Stomach (tissue), 9 donors: ENCODE results near the gene PPP1R14C. TPM values are rescaled to one million over a fixed set of nuclear protein-coding genes. Genes with fewer than 3 reads are reported as not detected.

ENCODE experiments used
- DNase-seq, 2 donors: peaks; one replicate each; pipeline versions ENCODE4 v3.0.0 to v3.0.0-alpha.2; 2013 to 2019
- H3K27ac ChIP-seq, 5 donors: fragments of 200-600 bp in 4 of 5; sonication (generic) in 4 of 5; one replicate each; pipeline ENCODE4 v1.5.1; 2013 to 2019; ENCODE audit warnings: mild to moderate bottlenecking in 1 of 5, moderate library complexity in 1 of 5
- H3K27me3 ChIP-seq, 3 donors: fragments of 200-600 bp; sonication (generic); one replicate each; pipeline ENCODE4 v1.5.1; 2017 to 2019; ENCODE audit warnings: mixed run types in 1 of 3
- H3K36me3 ChIP-seq, 4 donors: fragments of 200-600 bp; sonication (generic); 1 replicate in 3 of 4; 2 replicates in 1 of 4; pipeline ENCODE4 v1.5.1; 2016 to 2019
- H3K4me1 ChIP-seq, 4 donors: fragments of 200-600 bp; sonication (generic); one replicate each; pipeline ENCODE4 v1.5.1; 2016 to 2019
- H3K4me3 ChIP-seq, 4 donors: fragments of 200-600 bp; sonication (generic) in 3 of 4; one replicate each; pipeline ENCODE4 v1.5.1; 2016 to 2019; ENCODE audit warnings: mild to moderate bottlenecking in 1 of 4
- H3K9me3 ChIP-seq, 4 donors: fragments of 200-600 bp; sonication (generic); one replicate each; pipeline ENCODE4 v1.5.1; 2016 to 2019
- CTCF ChIP-seq, 7 experiments: fragments of 450-650 bp in 4 of 7; fragments of 200-600 bp in 3 of 7; sonication (generic) in 3 of 7; IDR thresholded peaks; one replicate each; pipeline ENCODE4 v1.5.1; 2016 to 2019; ENCODE audit warnings: antibody characterized with exemption in 7 of 7, control low read depth in 2 of 7, mild to moderate bottlenecking in 1 of 7
- EP300 ChIP-seq: sonication (generic); formaldehyde crosslinking; IDR thresholded peaks from one replicate; pipeline ENCODE4 v1.6.1; 2017; ENCODE audit warnings: antibody characterized with exemption
- POLR2A ChIP-seq, 4 donors: fragments of 450-650 bp; IDR thresholded peaks; one replicate each; pipeline ENCODE4 v1.6.1; 2016; ENCODE audit warnings: antibody characterized with exemption in 4 of 4, control low read depth in 2 of 4, mild to moderate bottlenecking in 1 of 4, moderate library complexity in 1 of 4
- POLR2AphosphoS5 ChIP-seq, 3 donors: sonication (generic); formaldehyde crosslinking; IDR thresholded peaks; one replicate each; pipeline ENCODE4 v1.6.1; 2016; ENCODE audit warnings: antibody characterized with exemption in 3 of 3
- WGBS, 5 donors: extraction: QIAGEN DNeasy Blood & Tissue Kit in 3 of 5; methylation state at CpG; one replicate each; pipeline versions ENCODE4 v1.1.5 to v1.1.7; 2013 to 2018; 5-methylcytosine and 5-hydroxymethylcytosine counted together
- intact Hi-C: fragments of 100-400 bp; cut with DNase I; formaldehyde crosslinking; loops from one replicate; pipeline ENCODE4 v1.15.1; 2023; ENCODE audit warnings: low total_unique reads
- polyA plus RNA-seq, 3 donors: library from polyadenylated mRNA; stranded (reverse); fragments of 200-250 nt; gene quantifications; one replicate each; pipeline ENCODE4 v1.2.3, GENCODE V29; 2013
- total RNA-seq, 5 donors: library from RNA; depleted of rRNA; stranded (reverse); fragments of >200 nt; gene quantifications; one replicate each; pipeline versions ENCODE4 v1.1.0 to v1.2.3, GENCODE V29; 2014 to 2016
- donor health status: healthy with polysubstance abuse.
- donor health status: Bipolar disorder and iron deficiency.
- donor health status: healthy.

PPP1R14C gene
- total and polyA plus RNA-seq, 8 donors = 0.25 to 13.8 (median 4.1) TPM; not detected in 3

- Histone ChIP-seq H3K36me3 (no peaks in the 10 kb centered on the region), H3K4me3 (no peak overlapping the region), H3K27me3 (no peaks in the 10 kb centered on the region), H3K9me3 (peaks cover 0 to 2% (median 0%) of the 10 kb centered on the region in 4 donors), H3K4me1 (peaks cover 0 to 10% (median 0%) of the 10 kb centered on the region in 4 donors), H3K27ac (no peak overlapping the region)
- intact Hi-C loops = no loop called here
- WGBS, 5 donors = 83 to 88% (median 85%) methylated on average over 14 to 15 of the region's 15 CpGs
- no peak for DNase-seq
- TF ChIP-seq EP300 = no peak
- no peak for TF ChIP-seq POLR2A (IDR thresholded peaks at IDR 0.05)
- no peak for TF ChIP-seq CTCF (IDR thresholded peaks at IDR 0.05)
- TF ChIP-seq POLR2AphosphoS5 (IDR thresholded peaks at IDR 0.05) = no peak
These were observed 130.8 kb downstream of the PPP1R14C start for GRCh38 chr6:150273457-150274309.

- peaks cover 0 to 10% (median 0%) of the 10 kb centered on the region in 4 donors for H3K4me1 ChIP-seq
- no peak overlapping the region for H3K27ac ChIP-seq
- no peak overlapping the region for H3K4me3 ChIP-seq
- WGBS, 5 donors = 72 to 91% (median 85%) methylated on average over 5 to 6 of the region's 6 CpGs
- DNase-seq = no peak
- no peaks in the 10 kb centered on the region for H3K36me3 ChIP-seq
- TF ChIP-seq CTCF (IDR thresholded peaks at IDR 0.05) (no peak), POLR2A (IDR thresholded peaks at IDR 0.05) (no peak), POLR2AphosphoS5 (IDR thresholded peaks at IDR 0.05) (no peak), EP300 (no peak)
- intact Hi-C loops = no loop called here
- H3K27me3 ChIP-seq = peaks cover 0 to 3% (median 0%) of the 10 kb centered on the region in 3 donors
- no peaks in the 10 kb centered on the region for H3K9me3 ChIP-seq
These were observed 132.6 kb downstream of the PPP1R14C start for GRCh38 chr6:150275489-150275888.

DNA sequence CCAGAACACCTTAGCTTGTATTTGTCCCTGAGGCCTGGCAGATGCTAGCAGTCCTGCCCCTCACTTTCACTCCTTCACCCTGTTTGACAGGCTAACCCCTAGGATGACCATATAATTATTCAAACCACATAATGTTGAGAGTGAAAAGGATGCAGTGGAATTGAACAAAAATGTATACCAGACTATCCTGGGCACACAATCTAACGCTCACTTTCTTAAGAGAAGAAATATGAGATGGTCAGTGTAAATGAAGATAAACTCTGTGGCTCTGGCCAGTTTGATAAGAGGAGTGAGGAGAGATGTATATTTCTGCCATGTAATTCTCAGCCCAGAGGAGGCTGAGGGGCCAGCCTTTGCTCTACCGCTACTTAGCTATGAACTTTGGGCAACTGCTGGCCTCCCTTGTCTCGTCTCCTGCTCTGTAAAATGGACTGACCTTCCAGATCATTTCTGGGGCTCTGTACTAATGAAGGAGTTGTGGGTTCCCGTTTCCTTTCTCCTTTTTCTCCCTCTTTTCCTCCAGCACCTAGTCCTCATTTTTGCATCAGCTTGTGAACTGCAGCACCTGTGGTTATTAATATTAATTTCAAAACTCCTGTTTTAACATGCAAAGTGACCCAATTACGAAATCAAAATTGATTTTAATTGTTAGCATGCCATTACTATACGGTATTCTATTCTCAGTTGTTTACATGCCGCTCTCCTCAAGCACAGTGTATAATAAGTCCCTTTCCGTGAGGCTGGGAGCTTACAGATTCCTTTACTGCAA lies 133.5 kb downstream of the PPP1R14C start:
- intact Hi-C loops = no loop called here
- Histone ChIP-seq H3K4me3 (no peak overlapping the region), H3K4me1 (peaks cover 0 to 10% (median 0%) of the 10 kb centered on the region in 4 donors), H3K36me3 (no peaks in the 10 kb centered on the region), H3K27me3 (peaks cover 0 to 4% (median 0%) of the 10 kb centered on the region in 3 donors), H3K9me3 (no peaks in the 10 kb centered on the region), H3K27ac (no peak overlapping the region)
- WGBS, 5 donors = 64 to 72% (median 68%) methylated on average over 8 of the region's 8 CpGs
- TF ChIP-seq POLR2A (IDR thresholded peaks at IDR 0.05) (no peak), POLR2AphosphoS5 (IDR thresholded peaks at IDR 0.05) (no peak), CTCF (IDR thresholded peaks at IDR 0.05) (no peak), EP300 (no peak)
- DNase-seq = no peak

DNA sequence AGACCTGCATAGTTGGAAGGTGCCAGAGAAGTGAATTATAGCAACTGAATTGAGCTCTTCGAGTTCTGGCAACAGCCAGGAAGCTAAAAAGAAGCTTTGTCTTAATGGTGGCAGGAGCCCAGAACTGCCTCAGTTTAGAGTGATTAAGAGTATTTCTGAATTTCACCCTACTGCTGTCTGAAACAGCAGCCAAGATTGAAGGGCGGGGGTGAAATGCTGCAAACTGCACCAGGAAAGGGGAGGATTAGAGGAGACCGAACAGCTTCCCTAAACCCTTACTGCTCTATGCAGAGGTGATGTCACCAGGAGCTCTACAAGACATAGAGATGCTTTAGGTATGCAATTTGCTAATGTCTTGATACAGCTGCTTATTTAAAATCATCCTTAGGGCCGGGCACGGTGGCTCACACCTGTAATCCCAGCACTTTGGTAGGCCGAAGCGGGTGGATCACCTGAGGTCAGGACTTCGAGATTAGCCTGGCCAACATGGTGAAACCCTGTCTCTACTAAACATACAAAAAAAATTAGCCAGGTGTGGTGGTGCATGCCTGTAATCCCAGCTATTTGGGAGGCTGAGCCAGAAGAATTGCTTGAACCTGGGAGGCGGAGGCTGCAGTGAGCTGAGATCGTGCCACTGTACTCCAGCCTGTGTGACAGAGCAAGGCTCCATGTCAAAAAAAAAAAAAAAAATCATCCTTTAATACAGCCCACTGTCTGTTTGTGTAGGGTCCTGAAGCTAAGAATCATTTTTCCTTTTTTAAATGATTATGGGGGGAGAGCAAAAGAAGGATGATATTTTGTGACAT lies 134.3 kb downstream of the PPP1R14C start:
- peak in 1 of 2 donors; percentile 60 for DNase-seq
- Histone ChIP-seq H3K27ac (no peak overlapping the region), H3K4me3 (no peak overlapping the region), H3K36me3 (no peaks in the 10 kb centered on the region), H3K9me3 (no peaks in the 10 kb centered on the region), H3K4me1 (peaks cover 0 to 10% (median 0%) of the 10 kb centered on the region in 4 donors), H3K27me3 (peaks cover 0 to 4% (median 0%) of the 10 kb centered on the region in 3 donors)
- TF ChIP-seq EP300 = no peak
- TF ChIP-seq POLR2A (IDR thresholded peaks at IDR 0.05) = no peak
- TF ChIP-seq POLR2AphosphoS5 (IDR thresholded peaks at IDR 0.05) = no peak
- no peak for TF ChIP-seq CTCF (IDR thresholded peaks at IDR 0.05)
- intact Hi-C loops = no loop called here
- 76 to 84% (median 78%) methylated on average over 10 of the region's 10 CpGs for WGBS, 5 donors
